Measurements from ENCODE around the gene MIS18A.
"Not testable (repeated sequence)": the region's sequence is repeated elsewhere in the genome, so short reads cannot be mapped to it uniquely, and the experiment has no call there.

The MIS18A gene

GRCh38 chr21:32304998-32305397 lies 26.1 kb upstream of the MIS18A start:
- no peak for DNase-seq (ENCODE audit: low read depth in 3 of 3)

GRCh38 chr21:32303385-32303784 lies 24.5 kb upstream of the MIS18A start:
- no peak for DNase-seq (ENCODE audit: low read depth in 3 of 3)

DNA sequence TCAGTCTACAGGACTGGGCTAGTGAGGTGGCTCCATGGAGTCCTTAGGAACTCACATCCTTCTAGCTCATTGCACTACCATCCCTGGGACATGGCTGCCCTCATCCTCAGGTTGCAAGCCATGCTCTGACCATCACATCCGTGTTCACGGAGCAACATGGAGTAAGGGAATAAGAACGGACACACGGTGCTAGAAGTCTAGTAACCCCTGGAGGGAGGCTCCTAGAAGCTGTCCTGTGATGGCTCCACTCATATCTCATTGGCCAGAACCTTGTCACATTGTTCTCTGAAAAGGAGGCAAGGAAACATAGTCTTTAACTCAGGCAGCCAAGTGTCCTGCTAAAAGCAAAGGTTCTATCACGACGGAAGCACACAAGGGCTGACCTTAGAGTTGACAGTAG lies 23.7 kb upstream of the MIS18A start:
- no peak for DNase-seq (ENCODE audit: low read depth in 3 of 3)

DNA sequence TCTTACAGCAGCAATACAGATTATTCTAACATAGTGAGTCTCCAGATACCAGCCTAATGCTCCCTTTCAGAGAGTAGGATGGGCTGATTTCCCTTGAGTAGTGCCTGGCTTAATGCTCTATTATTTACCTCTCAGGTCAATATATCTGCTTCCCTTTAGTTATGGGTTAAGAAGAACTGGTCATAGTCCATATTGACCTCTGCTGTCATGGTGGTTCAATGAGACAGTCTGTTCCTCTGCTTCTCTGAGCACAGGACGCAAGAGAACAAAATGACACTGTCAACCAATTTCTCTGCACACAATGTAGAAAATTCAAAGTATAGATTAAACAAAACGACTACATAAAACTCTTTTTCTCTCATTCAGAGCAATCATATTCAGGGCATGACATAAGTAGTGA lies 22.7 kb upstream of the MIS18A start:
- no peak for DNase-seq (ENCODE audit: low read depth in 3 of 3)

- DNase-seq (ENCODE audit: low read depth in 3 of 3): no peak
Measured at GRCh38 chr21:32300117-32300681, 21.4 kb upstream of the MIS18A start.

GRCh38 chr21:32299695-32300094 lies 20.8 kb upstream of the MIS18A start:
- no peak for DNase-seq (ENCODE audit: low read depth in 3 of 3)

GRCh38 chr21:32298658-32299081 lies 19.8 kb upstream of the MIS18A start, which contains the start of gene MRAP:
MRAP (plus strand) TSS chr21:32298855; CDS start chr21:32298972, 117 bp downstream.
- DNase-seq (ENCODE audit: low read depth in 3 of 3): no peak

- no peak for DNase-seq (ENCODE audit: low read depth in 3 of 3)
Measured at GRCh38 chr21:32298148-32298559, 19.3 kb upstream of the MIS18A start.

GRCh38 chr21:32297449-32297848 lies 18.6 kb upstream of the MIS18A start:
- DNase-seq (ENCODE audit: low read depth in 3 of 3): no peak

- DNase-seq (ENCODE audit: low read depth in 3 of 3): no peak
Measured at GRCh38 chr21:32285476-32285875, 6.6 kb upstream of the MIS18A start.

DNA sequence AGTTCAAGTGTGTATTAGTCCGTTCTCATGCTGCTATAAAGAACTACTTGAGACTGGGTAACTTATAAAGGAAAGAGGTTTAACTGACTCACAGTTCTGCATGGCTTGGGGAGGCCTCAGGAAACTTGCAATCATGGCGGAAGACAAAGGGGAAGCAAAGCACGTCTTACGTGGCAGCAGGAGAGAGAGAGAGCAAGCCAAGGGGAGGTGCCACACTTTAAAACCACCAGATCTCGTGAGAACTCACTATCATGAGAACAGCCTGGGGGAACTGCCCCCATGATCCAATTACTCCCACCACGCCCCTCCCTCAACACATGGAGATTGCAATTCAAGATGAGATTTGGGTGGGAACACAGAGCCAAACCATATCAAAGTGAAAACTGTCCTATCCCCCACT lies 4.1 kb upstream of the MIS18A start:
- no peak for DNase-seq (ENCODE audit: low read depth in 3 of 3)

GRCh38 chr21:32281531-32281930 lies 2.7 kb upstream of the MIS18A start:
- no peak for DNase-seq (ENCODE audit: low read depth in 3 of 3)

- no peak for DNase-seq (ENCODE audit: low read depth in 3 of 3)
Measured at GRCh38 chr21:32279377-32279680, 480 bp upstream of the MIS18A start.

DNA sequence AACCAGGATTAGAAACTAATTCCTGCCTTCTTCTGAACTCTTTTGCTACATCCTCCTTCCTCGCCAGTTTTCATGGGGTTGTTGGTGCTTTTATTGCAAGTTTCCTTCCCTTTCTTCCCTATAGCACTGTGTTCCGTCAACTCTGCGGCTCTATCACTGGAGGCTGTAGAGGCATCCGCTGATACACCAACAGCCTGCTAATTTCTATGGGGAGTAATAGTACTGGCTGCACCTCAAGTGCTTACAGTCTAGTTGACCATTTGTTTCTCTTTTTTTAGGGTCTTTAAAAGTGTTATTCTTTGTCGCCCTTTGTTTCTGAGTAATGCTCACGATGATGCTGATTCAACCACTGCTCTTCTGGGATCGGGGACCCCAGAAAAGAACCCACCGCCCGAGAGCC lies 746 bp downstream of the MIS18A start:
- DNase-seq (ENCODE audit: low read depth in 3 of 3): no peak

DNA sequence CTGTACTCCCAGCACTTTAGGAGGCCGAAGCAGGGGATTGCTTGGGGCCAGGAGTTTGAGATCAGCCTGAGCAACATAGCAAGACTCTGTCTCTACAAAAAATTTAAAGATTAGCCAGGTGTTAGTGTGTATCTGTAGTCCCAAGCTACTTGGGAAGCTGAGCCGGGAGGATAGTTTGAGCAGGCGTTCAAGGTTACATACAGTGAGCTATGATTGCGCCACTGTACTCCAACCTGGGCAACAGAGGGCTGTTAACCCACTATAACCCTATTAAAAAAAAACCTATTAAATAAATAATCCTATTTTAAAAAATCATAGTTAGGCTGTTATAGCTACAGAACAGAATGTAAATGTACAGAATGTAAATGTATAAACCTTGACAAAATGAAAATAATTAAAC lies 2.2 kb downstream of the MIS18A start:
- no peak for DNase-seq (ENCODE audit: low read depth in 3 of 3)

GRCh38 chr21:32270748-32271147 lies 8.1 kb downstream of the MIS18A start:
- DNase-seq (ENCODE audit: low read depth in 3 of 3): no peak

GRCh38 chr21:32265321-32265720 lies 13.5 kb downstream of the MIS18A start:
- not testable (repeated sequence) for DNase-seq (ENCODE audit: low read depth in 3 of 3)

GRCh38 chr21:32261929-32262328 lies 16.9 kb downstream of the MIS18A start:
- DNase-seq (ENCODE audit: low read depth in 3 of 3): no peak

GRCh38 chr21:32260130-32260529 lies 18.7 kb downstream of the MIS18A start:
- DNase-seq (ENCODE audit: low read depth in 3 of 3): no peak

DNA sequence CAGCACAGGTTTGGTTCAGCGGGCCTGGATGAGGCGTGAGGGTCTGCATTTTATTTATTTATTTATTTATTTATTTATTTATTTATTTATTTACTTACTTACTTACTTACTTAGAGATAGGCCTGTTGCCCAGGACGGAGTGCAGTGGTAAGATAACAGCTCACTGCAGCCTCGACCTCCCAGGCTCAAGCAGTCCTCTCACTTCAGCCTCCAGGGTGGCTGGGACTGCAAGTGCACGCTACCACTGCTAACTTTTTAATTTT lies 20.1 kb downstream of the MIS18A start:
- DNase-seq (ENCODE audit: low read depth in 3 of 3): not testable (repeated sequence)

DNA sequence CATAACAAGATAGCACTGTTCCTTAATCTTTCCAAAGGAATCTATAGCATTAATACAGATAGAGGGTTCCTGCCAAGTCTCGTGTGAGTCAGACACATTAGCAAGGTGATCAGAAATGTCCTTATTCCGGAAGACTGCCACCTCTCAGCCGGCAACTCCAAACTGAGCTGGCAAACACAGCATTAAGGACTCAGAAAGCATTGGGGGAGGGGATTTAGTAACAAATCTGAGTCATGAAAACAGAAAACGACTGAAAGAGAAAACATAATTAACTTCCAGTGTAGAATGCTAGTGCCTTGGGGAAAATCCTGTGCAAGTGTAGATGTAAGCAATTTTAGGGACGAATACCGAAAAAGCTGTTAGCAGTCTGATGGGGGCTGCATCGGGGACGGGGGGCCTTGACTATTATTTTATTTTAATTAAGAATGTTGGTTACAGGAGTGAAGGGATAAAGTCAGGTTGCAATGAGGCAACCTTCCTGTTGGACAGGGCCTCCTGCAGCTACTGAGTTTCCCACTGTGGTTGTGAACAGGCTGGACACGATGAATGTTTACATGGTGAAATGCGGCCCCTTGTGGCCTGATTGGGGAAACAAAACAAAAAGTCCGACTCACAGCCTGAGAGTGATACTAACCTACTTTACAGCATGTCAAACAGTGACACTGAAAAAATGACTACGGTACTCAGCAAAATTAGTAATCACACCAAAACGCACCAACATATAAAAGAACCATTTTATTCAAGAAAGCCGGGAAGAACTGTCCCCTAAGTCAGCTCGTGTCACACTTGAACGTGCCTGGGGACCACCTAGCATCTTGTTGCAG lies 20.7 kb downstream of the MIS18A start:
- DNase-seq (ENCODE audit: low read depth in 3 of 3): no peak

- no peak for DNase-seq (ENCODE audit: low read depth in 3 of 3)
Measured at GRCh38 chr21:32256873-32257620, 21.8 kb downstream of the MIS18A start.

DNA sequence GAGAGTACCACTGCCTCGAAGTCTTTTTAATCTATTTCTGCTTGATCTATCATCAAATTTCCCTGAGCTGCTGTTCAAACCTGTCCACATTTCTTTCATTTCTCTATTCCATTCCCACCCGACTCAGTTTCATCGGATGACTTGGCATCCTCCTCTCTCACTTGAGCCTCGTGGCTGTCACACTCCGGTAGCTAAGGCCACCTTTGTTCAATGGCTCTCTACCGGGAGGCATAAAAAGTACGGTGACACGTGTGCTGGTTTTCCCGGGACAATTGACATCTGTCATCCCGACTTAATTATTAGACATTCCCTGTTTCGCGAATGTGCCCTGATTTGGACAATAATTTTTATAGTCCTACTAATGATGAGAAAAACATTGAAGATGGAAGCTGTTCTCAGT lies 22.6 kb downstream of the MIS18A start:
- no peak for DNase-seq (ENCODE audit: low read depth in 3 of 3)
